ENCODE data around the gene MYEOV. TPM values are rescaled to one million over a fixed set of nuclear protein-coding genes. Genes with fewer than 3 reads are reported as not detected.

Gene MYEOV
- total RNA-seq, 1 experiment from 2014 or later, result not detected

GRCh38 chr11:69310934-69311766, 17.2 kb downstream of the MYEOV start:
- BruUV-seq (replicated peaks), result no TSS peak
- DNase-seq (ENCODE audit: unreplicated experiment), result no peak
- H3K27me3 Mint-ChIP-seq (ENCODE audit: insufficient read depth, unreplicated experiment), result no peaks in the 10 kb centered on the region
- intact Hi-C loops (cut with micrococcal nuclease), result no loop called here
- no peaks in the 10 kb centered on the region for H3K4me1 Mint-ChIP-seq (ENCODE audit: insufficient read depth, unreplicated experiment)
- no peak overlapping the region for H3K4me3 Mint-ChIP-seq (ENCODE audit: unreplicated experiment)
- POLR2A ChIA-PET, result interaction anchor here (1.2 kb wide), 1 partner anchor 96 kb away, joined by 3 read pairs; no protein-coding TSS in a partner anchor
- TF ChIP-seq CTCF (IDR thresholded peaks at IDR 0.05; ENCODE audit: unreplicated experiment), result no peak
- CTCF ChIA-PET, result no interaction called here
- no peaks in the 10 kb centered on the region for H3K36me3 Mint-ChIP-seq (ENCODE audit: insufficient read depth, unreplicated experiment)
- H3K27ac Mint-ChIP-seq (ENCODE audit: low read depth, unreplicated experiment), result no peak overlapping the region
- H3K9me3 Mint-ChIP-seq (ENCODE audit: unreplicated experiment), result no peaks in the 10 kb centered on the region

GRCh38 chr11:69311767-69312385, 17.9 kb downstream of the MYEOV start:
- Mint-ChIP-seq H3K27ac (ENCODE audit: low read depth, unreplicated experiment) (no peak overlapping the region), H3K4me3 (ENCODE audit: unreplicated experiment) (no peak overlapping the region), H3K9me3 (ENCODE audit: unreplicated experiment) (no peaks in the 10 kb centered on the region), H3K36me3 (ENCODE audit: insufficient read depth, unreplicated experiment) (no peaks in the 10 kb centered on the region), H3K4me1 (ENCODE audit: insufficient read depth, unreplicated experiment) (no peaks in the 10 kb centered on the region), H3K27me3 (ENCODE audit: insufficient read depth, unreplicated experiment) (no peaks in the 10 kb centered on the region)
- no peak for DNase-seq (ENCODE audit: unreplicated experiment)
- POLR2A ChIA-PET, result interaction anchor here (1.2 kb wide), 1 partner anchor 95 kb away, joined by 3 read pairs; no protein-coding TSS in a partner anchor
- CTCF ChIA-PET, result no interaction called here
- BruUV-seq (replicated peaks), result no TSS peak
- no peak for TF ChIP-seq CTCF (IDR thresholded peaks at IDR 0.05; ENCODE audit: unreplicated experiment)
- intact Hi-C loops (cut with micrococcal nuclease), result no loop called here

GRCh38 chr11:69312453-69313404, 18.8 kb downstream of the MYEOV start:
- no TSS peak for BruUV-seq (replicated peaks)
- no peaks in the 10 kb centered on the region for H3K36me3 Mint-ChIP-seq (ENCODE audit: insufficient read depth, unreplicated experiment)

More at GRCh38 chr11:69312453-69313404, 18.8 kb downstream of the MYEOV start:
- no peak for DNase-seq (ENCODE audit: unreplicated experiment)
- ChIA-PET POLR2A (interaction anchor here (1.2 kb wide), 1 partner anchor 94 kb away, joined by 3 read pairs; no protein-coding TSS in a partner anchor), CTCF (no interaction called here)
- no peak for TF ChIP-seq CTCF (IDR thresholded peaks at IDR 0.05; ENCODE audit: unreplicated experiment)
- Mint-ChIP-seq H3K4me1 (ENCODE audit: insufficient read depth, unreplicated experiment) (no peaks in the 10 kb centered on the region), H3K4me3 (ENCODE audit: unreplicated experiment) (no peak overlapping the region), H3K27ac (ENCODE audit: low read depth, unreplicated experiment) (no peak overlapping the region), H3K27me3 (ENCODE audit: insufficient read depth, unreplicated experiment) (no peaks in the 10 kb centered on the region), H3K9me3 (ENCODE audit: unreplicated experiment) (no peaks in the 10 kb centered on the region)
- intact Hi-C loops (cut with micrococcal nuclease), result no loop called here
